HG03460 (cell line): ENCODE measurements around the gene MAPKAP1.
A peak's percentile ranks its signal among the peaks of the same experiment; 100 is the strongest.

ENCODE experiments used
- ATAC-seq: cut with Tn5 transposase; IDR thresholded peaks from one replicate; pipeline ENCODE4 v1.9.1; 2021; ENCODE audit not compliant: unreplicated experiment

The MAPKAP1 gene

GRCh38 chr9:125706651-125707471, at the start of gene MAPKAP1:
Gene MAPKAP1 (minus strand): TSS chr9:125707208. CDS start chr9:125672574, 34,634 bp downstream.
- peak; percentile 95 for ATAC-seq

- ATAC-seq: no peak
These were observed 49.5 kb upstream of the MAPKAP1 start for GRCh38 chr9:125756518-125756917.

DNA sequence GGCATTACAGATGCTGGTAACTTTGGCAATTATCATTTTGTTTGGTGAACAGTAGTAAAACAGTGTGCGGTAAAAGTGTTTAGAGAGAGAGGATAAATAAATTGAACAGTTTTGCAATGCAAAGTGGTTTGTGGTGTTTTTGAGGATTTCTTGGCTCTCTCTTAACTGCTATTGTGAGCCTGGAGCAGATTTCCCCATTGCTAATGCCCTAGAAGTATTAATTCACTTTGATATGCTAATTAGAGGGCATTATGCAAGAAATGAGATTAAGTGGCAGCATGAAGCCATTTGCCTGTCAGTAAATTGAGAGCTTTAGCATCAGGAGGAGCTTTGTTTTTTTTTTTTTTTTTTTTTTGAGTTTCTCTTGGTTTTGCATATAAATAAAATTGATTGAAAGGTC, 48.3 kb upstream of the MAPKAP1 start:
- ATAC-seq: no peak

DNA sequence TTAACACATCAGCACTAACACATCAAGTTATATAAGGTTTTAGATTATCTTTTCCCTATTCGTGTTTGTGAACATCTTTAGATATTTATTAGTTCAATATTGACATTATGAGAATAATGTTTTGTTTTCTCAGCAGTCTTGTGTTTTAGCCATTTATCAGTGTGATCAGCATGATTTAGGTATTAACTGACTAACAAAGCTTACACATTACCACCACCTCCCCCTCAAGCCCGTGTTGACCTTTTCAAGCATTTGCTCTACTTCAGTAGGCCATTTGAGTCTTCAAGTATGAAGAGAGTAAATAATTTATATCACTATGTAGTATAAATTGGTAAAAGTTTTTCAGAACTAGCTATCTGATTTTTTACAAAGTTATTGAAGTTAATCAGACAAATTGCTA, 47.1 kb upstream of the MAPKAP1 start:
- ATAC-seq: no peak

DNA sequence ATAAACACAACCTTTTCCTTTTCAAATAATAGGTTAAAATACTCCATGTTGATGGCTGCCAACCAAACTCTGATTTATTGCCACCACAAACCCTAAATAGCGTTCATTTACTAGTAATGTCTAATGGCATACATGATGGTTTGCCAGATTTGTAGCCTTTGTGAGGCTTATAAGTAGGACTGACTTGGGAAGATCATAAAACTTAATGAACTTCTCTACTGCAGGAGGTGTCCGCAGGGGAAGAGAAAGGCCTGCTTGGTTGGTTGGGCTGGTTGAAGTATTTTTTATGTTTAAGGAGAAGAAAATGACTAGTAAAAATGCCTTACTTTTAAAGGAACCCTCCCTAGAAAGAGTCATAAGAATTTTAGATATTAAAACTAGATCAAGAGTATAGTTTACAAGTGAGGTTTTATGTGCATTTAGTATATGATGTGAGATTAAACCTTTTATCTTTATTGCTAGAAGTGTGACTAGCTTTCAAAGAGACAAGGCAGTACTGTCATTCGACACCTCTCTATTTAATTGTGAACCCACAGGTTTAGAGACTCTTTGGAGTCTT, 45.1 kb upstream of the MAPKAP1 start:
- no peak for ATAC-seq

- ATAC-seq: no peak
These were observed 43.6 kb upstream of the MAPKAP1 start for GRCh38 chr9:125750627-125751011.

DNA sequence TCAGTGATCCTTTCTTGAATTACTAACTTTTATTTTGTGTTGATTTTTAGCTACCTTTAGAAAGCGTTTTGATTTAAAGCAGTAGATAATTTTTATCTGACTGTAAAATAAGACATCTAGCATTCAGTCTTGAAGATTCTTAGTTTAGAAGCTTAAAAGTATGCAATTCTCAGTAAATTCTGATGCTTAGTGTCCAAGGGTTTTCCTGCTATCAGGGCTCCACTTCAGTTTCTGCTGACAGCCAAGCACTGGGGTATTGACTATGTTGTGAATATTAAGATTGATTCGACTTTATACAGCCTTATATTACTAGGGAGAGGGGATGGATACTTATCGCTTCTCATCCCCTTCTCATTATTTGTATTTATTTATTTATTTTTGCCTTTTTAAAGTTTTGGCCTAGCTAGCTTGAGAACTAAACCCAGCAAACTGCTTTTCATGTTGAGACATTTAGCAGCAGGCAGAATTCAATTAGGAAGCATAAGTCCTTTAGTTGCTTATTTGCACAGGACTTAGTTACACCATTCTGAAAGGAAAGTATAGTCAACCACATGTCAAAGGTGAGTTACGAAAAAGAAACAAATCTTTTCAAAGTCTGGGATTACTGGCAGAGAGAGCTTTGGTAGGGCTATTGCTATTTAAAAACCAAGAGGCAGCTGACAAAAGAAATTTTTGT, 43.1 kb upstream of the MAPKAP1 start:
- ATAC-seq: no peak

- no peak for ATAC-seq
These were observed 42.4 kb upstream of the MAPKAP1 start for GRCh38 chr9:125749287-125749935.

DNA sequence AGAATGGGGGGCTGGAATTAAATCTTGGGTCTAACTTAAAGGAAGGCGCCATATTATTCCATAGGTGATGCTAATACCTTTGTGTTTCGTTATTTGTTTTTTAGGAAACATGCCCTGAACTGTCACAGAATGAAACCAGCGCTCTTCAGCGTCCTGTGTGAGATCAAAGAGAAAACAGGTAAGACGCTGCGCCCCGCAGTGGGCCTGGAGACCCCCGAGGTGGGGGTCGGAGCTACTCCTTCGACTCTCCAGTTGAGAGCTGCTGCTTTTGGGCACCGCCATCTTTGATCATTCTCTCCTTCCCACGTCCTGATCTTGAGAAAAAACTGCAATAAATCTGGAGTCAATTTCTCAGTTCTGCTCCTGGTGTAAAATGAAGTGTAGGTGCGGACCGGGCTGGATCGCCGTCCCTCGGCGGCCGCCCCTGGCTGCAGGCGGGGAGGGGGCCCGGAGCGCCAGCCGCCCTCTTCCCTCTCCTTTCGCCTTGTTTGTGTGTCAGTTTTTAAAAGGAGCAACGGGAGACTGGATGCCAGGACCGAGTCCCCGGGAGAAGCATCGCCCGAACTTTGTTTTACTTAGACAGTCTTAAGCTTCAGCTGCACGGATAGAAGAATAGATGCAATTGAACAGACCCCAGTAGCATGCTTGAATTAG, 41.6 kb upstream of the MAPKAP1 start:
- ATAC-seq: no peak

DNA sequence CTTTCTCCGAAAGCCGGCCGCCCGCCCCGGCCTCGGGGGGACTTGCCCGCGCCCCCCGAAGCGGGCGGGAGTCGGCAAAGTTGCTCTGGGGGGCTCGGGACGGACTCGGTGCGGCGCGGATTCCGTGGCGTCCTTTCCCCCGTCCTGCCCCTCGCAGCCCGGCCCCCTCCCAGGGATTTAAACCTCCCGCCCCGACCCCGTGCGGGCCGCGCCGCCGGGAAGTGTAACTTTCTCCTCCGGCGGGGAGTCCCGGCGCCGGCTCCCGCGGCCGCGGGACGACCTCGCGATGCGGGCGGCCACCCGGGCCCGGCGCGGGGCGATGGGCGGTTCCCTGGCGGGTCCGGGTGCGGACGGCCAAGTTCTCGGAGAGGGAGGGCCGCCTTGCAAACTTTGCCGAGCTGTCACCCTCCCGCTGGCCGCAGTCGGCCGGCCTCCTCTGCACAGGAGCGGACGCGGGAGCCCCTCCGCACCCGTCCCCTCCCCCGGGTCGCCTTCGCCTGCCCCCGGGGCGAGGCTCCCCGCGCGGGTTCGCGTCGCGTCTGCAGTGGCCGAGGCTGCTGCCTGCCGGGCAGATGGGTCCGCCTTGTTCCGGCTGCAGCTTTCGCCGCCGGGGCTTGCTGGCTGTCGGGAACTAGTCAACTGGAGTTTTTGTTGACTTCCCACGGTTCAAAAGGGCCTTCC, 40.9 kb upstream of the MAPKAP1 start:
- no peak for ATAC-seq

DNA sequence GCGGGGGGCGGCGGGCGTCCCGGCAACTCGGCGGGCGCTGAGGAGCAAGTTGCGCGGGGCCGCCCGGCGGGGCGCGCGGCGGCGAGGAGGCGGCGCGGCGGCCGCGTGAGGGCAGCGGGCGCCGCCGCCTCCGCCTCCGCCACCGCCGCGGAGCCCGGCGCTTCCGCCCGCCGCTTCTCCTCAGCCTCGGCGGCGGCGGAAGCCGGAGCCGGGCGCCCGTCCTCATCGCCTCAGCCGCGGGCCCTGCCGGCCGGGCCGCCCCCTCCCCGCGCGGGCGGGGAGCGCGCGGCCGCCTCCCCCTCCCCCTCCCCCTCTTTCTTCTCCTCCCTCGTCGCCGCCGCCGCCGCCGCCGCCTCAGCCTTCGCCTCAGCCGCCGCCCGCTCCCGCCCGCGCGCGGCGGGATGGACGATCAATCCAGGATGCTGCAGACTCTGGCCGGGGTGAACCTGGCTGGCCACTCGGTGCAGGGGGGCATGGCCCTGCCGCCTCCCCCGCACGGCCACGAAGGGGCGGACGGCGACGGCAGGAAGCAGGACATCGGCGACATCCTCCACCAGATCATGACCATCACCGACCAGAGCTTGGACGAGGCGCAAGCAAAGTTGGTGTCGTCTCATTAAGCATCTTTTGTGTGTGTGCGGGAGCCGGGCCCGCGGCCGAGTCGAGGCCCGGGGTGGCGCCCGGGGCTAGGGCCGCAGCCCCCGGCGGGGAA, 40.2 kb upstream of the MAPKAP1 start, which contains the start of gene PBX3:
PBX3 (plus strand) TSS at position 321 of the 712 bp plus-strand sequence.
- peak; percentile 13 for ATAC-seq

DNA sequence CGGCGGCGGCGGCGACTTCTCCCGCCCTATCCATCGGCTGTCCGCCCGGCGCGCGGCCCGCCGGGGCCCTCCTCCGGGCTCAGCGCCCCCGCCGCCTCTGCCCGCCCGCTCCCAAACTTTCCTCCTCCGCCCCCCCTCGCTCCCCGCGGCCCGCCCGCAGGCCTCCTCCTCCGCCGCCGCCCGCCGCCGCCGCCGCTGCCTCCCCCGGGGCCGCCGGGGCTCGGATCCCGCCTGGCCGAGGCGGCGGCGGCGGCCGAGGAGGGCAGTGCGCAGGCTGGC, 39.7 kb upstream of the MAPKAP1 start:
- ATAC-seq: peak; percentile 6

DNA sequence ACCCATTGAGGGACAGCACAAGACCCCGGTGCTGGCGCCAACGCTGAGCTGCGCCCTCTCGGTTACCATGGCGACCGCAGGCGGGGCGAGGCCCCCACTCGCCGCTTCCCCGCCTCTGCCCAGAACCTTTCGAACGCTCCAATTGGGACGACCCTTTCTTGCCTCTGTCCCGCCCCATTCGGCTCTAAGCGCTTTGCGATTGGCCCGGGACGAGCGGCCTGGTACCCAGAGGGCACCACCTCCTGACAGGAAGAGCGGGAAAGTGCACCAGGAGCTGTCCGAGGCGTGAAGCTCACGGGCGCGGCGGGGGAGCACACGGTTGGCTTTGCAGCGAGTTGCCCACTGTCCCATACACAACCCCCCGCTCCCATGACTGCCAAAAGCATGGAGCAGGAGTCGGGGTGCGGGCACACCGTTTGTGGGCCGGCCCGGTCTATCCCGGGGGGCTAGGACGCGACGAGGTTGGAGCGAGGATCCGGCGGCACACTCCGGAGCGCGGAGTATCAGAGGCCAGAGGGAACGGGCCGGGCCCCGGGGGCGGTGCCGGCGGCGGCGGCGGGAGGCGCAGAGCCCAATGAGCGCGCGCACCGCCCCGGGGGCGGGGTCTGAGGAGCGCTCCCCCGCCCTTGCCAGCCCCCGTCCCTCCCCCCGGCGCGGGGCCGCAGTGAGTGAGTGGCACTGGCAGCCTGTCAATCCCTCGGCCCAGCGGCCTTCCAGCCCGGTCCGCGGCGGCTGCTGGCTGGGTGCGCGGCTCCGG, 39.2 kb upstream of the MAPKAP1 start:
- ATAC-seq: peak; percentile 66

DNA sequence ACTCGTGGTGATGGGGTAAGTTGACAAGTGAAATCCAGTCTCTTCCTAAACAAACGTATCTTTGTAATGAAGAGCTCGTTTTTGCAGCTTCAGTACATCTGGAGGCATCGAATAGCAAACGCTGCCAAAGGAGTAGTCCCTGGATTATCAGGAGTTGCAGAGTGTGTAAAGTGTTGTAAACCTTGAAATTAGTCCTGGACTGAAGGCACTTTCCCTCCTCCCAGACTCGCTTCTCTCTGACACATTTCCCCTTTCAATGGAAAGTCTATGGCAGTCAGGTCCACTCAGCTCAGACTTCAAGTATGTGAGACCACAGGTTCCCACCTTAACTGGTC, 38.6 kb upstream of the MAPKAP1 start:
- no peak for ATAC-seq

DNA sequence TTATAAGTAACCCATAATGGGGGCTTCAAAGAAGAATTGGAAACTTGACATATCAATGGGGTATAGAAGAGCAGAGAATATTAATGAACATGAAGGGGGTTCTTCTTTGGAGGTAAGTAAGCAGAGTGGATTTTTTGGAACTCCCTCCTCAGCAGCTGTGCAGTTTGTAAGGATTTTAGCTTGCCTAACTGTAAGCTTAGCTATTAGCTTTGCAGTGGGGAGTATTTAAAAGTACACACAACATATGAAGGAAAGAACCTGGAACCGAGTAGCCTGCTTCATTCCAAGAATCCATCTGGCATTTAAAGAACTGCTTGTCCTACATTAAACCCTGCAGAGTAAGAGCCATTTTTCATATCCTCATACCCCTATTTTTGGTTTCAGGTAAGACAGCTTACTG, 38.0 kb upstream of the MAPKAP1 start:
- ATAC-seq: no peak

GRCh38 chr9:125744616-125745015, 37.6 kb upstream of the MAPKAP1 start:
- no peak for ATAC-seq

GRCh38 chr9:125743682-125744428, 36.8 kb upstream of the MAPKAP1 start:
- ATAC-seq: no peak

DNA sequence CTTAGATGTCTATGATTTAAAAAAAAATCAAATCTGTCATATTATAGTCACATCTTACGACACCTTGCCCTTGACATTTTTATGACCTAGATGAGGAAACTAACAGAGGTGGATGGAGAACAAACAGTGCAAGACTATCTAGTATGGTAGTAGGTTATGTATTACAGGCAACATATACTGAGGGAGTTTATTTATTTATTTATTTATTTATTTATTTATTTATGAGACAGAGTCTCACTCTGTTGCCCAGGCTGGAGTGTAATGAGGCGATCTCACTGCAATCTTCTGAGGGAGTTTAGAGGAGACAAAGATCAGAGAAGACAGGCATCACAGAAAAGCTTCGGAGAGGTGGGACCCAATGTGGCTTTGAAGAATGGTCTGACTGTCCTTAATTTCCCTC, 35.6 kb upstream of the MAPKAP1 start:
- ATAC-seq: no peak

GRCh38 chr9:125739436-125739835, 32.4 kb upstream of the MAPKAP1 start:
- ATAC-seq: no peak
